ENCODE measurements around the gene ZNF431. TPM values are rescaled to one million over a fixed set of nuclear protein-coding genes. Genes with fewer than 3 reads are reported as not detected.

The ZNF431 gene
- total and polyA plus RNA-seq, 2 donors (not counting 3 experiments of a cell fraction or from before 2014, with no cell fraction given): 3.5 to 12.0 TPM

DNA sequence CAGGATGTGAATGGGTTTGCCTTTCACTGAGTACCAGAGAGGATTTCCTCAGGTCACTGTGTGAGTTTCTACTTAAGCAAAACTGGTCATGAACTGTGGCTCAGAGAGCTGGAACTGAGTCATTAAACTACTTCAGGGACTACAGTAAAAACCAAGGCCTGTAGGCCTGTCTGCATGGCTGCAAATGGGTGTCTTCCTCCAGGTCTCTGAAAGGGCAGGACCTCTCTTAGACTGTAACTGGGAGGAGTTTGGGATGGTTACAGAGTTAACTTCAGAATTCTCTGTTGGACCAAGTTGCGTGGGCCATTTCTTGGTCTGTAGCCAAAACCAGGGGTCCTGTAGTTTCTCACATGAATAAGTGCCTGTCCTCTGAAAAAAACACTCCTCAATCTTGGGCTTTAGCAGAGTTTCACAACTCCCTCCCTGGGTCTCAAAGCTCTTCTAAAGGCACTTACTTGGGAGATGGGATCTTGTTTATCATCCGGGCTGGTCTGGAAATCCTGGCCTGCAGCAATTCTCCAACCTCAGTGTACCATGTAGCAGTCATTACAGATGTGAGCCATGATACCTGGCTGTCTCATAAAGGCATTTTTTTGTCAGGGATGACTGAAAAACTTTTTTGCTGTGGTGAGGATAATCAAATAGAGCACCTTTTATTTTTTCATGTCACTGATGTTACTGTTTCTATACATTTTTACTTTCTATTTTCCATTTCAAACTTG, 40.2 kb upstream of the ZNF431 start:
- Histone ChIP-seq H2AFZ (ENCODE audit: low read depth, low read length) (no peak overlapping the region), H4K20me1 (replicated peaks; ENCODE audit: control insufficient read depth, extremely low read depth, insufficient read depth, low read length) (no peaks in the 10 kb centered on the region), H3K9ac (replicated peaks; ENCODE audit: extremely low read depth, insufficient read depth, low read length) (no peak overlapping the region), H3K36me3 (ENCODE audit: control insufficient read depth in 2 of 2, extremely low read depth in 1 of 2, insufficient read depth in 2 of 2, low read length in 2 of 2) (no peaks in the 10 kb centered on the region), H3K79me2 (ENCODE audit: control insufficient read depth, insufficient read depth, low read length) (no peaks in the 10 kb centered on the region), H3K9me3 (replicated peaks; ENCODE audit: control insufficient read depth, insufficient read depth, low read length) (no peaks in the 10 kb centered on the region), H3K4me2 (ENCODE audit: insufficient read depth, low read length) (no peak overlapping the region), H3K9me1 (replicated peaks; ENCODE audit: control insufficient read depth, extremely low read depth, insufficient read depth, low read length) (no peaks in the 10 kb centered on the region), H3K4me3 (replicated peaks in 1 of 3; ENCODE audit: insufficient read depth in 1 of 3, low read depth in 1 of 3, low read length in 3 of 3) (no peak overlapping the region), H3K27ac (ENCODE audit: insufficient read depth, low read depth, low read length) (no peak overlapping the region), H3K4me1 (ENCODE audit: control insufficient read depth, extremely low read depth, insufficient read depth, low read length) (no peaks in the 10 kb centered on the region), H3K27me3 (ENCODE audit: control insufficient read depth in 2 of 2, insufficient read depth in 2 of 2, low read length in 2 of 2) (no peaks in the 10 kb centered on the region)
- intact Hi-C loops (cut with micrococcal nuclease) (no loop called here), dilution Hi-C loops (cut with MboI; ENCODE audit: extremely low pct_ligation_motif_present, low sequenced_read_pairs) (no loop called here)
- ChIA-PET CTCF (no interaction called here), POLR2A (no interaction called here)
- FAIRE-seq: no peak
- TF ChIP-seq JUN (IDR thresholded peaks at IDR 0.05; ENCODE audit: borderline replicate concordance, insufficient read depth, insufficient read length, low read depth): no peak
- TF ChIP-seq GATA2 (IDR thresholded peaks at IDR 0.05; ENCODE audit: insufficient read depth, insufficient read length, low read depth, low read length): no peak
- TF ChIP-seq, protein P1, sequence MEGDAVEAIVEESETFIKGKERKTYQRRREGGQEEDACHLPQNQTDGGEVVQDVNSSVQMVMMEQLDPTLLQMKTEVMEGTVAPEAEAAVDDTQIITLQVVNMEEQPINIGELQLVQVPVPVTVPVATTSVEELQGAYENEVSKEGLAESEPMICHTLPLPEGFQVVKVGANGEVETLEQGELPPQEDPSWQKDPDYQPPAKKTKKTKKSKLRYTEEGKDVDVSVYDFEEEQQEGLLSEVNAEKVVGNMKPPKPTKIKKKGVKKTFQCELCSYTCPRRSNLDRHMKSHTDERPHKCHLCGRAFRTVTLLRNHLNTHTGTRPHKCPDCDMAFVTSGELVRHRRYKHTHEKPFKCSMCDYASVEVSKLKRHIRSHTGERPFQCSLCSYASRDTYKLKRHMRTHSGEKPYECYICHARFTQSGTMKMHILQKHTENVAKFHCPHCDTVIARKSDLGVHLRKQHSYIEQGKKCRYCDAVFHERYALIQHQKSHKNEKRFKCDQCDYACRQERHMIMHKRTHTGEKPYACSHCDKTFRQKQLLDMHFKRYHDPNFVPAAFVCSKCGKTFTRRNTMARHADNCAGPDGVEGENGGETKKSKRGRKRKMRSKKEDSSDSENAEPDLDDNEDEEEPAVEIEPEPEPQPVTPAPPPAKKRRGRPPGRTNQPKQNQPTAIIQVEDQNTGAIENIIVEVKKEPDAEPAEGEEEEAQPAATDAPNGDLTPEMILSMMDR (IDR thresholded peaks at IDR 0.05; ENCODE audit: extremely low read depth in 1 of 2, insufficient read depth in 1 of 2, low read depth in 1 of 2, low read length in 2 of 2): no peak
- TF ChIP-seq POLR2AphosphoS5 (IDR thresholded peaks at IDR 0.05; ENCODE audit: insufficient read depth, low read depth, low read length): no peak
- TF ChIP-seq POLR2A (IDR thresholded peaks at IDR 0.05; ENCODE audit: low read depth, low read length): no peak
- TF ChIP-seq EZH2 (IDR thresholded peaks at IDR 0.05; ENCODE audit: borderline replicate concordance, low read depth, low read length, severe bottlenecking): no peak
- TF ChIP-seq MAX (IDR thresholded peaks at IDR 0.05; ENCODE audit: insufficient read depth, insufficient read length): no peak
- TF ChIP-seq MYC (IDR thresholded peaks at IDR 0.05; ENCODE audit: low read depth, low read length): no peak
- no peak for TF ChIP-seq FOS (IDR thresholded peaks at IDR 0.05; ENCODE audit: borderline replicate concordance, insufficient read depth, low read length)
- peak; percentile 4 for DNase-seq (ENCODE audit: low read depth, low spot score)
- no TSS peak for BruUV-seq (replicated peaks)

Measured in endothelial cell of umbilical vein (primary cell).